Caco-2 (cell line): Measurements from ENCODE around the gene RUVBL1. TPM values are rescaled to one million over a fixed set of nuclear protein-coding genes. Genes with fewer than 3 reads are reported as not detected.

Source experiments
- BruUV-seq: library from RNA; stranded (reverse); fragments of 400-500 nt; replicated peaks from 2 replicates; lab custom pipeline; 2021; lab: Mats Ljungman, UMichigan
- CTCF ChIA-PET: fragments of 300-600 bp; sonication (Branson Sonifier 250); formaldehyde crosslinking; loops from one replicate; lab custom pipeline; 2022; ENCODE audit warnings: antibody characterized with exemption; lab: Charles Lee
- POLR2A ChIA-PET: fragments of 300-600 bp; sonication (Branson Sonifier 250); formaldehyde crosslinking; loops from one replicate; lab custom pipeline; 2022; ENCODE audit warnings: antibody characterized with exemption; lab: Charles Lee
- DNase-seq, 2 experiments: peaks; one replicate each; pipeline versions ENCODE4 v3.0.0 to v3.0.0-alpha.2; 2020 to 2022
- H3K27me3 ChIP-seq: replicated peaks from 2 replicates; pipeline ENCODE4 v1.6.0; 2011; ENCODE audit warnings: low read length; ENCODE audit not compliant: control insufficient read depth, insufficient read depth
- H3K36me3 ChIP-seq: 2 replicates; pipeline ENCODE4 v1.5.1; 2011; ENCODE audit warnings: low read length; ENCODE audit not compliant: control insufficient read depth, insufficient read depth
- H3K4me1 ChIP-seq: fragments of 250-450 bp; sonication (Bioruptor Pico); 2 replicates; pipeline ENCODE4 v1.5.1; 2020; ENCODE audit warnings: mild to moderate bottlenecking
- H3K4me3 ChIP-seq: 2 replicates; pipeline ENCODE4 v1.5.1; 2011; ENCODE audit warnings: low read depth, mild to moderate bottlenecking, control low read depth, low read length
- H3K9me3 ChIP-seq: fragments of 250-450 bp; sonication (Bioruptor Pico); 2 replicates; pipeline ENCODE4 v1.5.1; 2020; ENCODE audit warnings: mild to moderate bottlenecking, moderate library complexity
- H3K27ac Mint-ChIP-seq: one replicate; pipeline ENCODE4 v1.8.0; 2022; ENCODE audit warnings: mixed read lengths; ENCODE audit not compliant: unreplicated experiment
- H3K27me3 Mint-ChIP-seq: one replicate; pipeline ENCODE4 v1.8.0; 2022; ENCODE audit warnings: mixed read lengths; ENCODE audit not compliant: insufficient read depth, unreplicated experiment
- H3K36me3 Mint-ChIP-seq: one replicate; pipeline ENCODE4 v1.8.0; 2022; ENCODE audit warnings: mild to moderate bottlenecking, mixed read lengths; ENCODE audit not compliant: insufficient read depth, unreplicated experiment
- H3K4me1 Mint-ChIP-seq: one replicate; pipeline ENCODE4 v1.8.0; 2022; ENCODE audit warnings: low read depth, mixed read lengths; ENCODE audit not compliant: unreplicated experiment
- H3K4me3 Mint-ChIP-seq: one replicate; pipeline ENCODE4 v1.8.0; 2022; ENCODE audit warnings: mild to moderate bottlenecking, moderate library complexity, mixed read lengths; ENCODE audit not compliant: unreplicated experiment
- H3K9me3 Mint-ChIP-seq: one replicate; pipeline ENCODE4 v1.8.0; 2022; ENCODE audit warnings: mixed read lengths; ENCODE audit not compliant: unreplicated experiment
- intact Hi-C: fragments of 100-400 bp; cut with micrococcal nuclease; formaldehyde crosslinking; loops from one replicate; pipeline ENCODE4 v1.10.0; 2022; ENCODE audit not compliant: unreplicated experiment
- total RNA-seq: library from RNA; stranded (reverse); gene quantifications from 2 replicates; pipeline ENCODE4 v1.2.3, GENCODE V29; 2022
- TF ChIP-seq, protein P1 (sequence below), 2 experiments: fragments of 200-600 bp in 1 of 2; IDR thresholded peaks; 1 replicate in 1 of 2; 2 replicates in 1 of 2; pipeline versions ENCODE4 v1.5.1 to v1.8.0; 2011 to 2022; ENCODE audit warnings: antibody characterized with exemption in 1 of 2, control low read depth in 1 of 2, inconsistent platforms in 1 of 2, low read depth in 1 of 2, low read length in 1 of 2, mild to moderate bottlenecking in 1 of 2, moderate library complexity in 1 of 2; ENCODE audit not compliant: insufficient read depth in 1 of 2, severe bottlenecking in 1 of 2, unreplicated experiment in 1 of 2

The RUVBL1 gene
- total RNA-seq, 1 experiment from 2014 or later = 56.4 TPM

DNA sequence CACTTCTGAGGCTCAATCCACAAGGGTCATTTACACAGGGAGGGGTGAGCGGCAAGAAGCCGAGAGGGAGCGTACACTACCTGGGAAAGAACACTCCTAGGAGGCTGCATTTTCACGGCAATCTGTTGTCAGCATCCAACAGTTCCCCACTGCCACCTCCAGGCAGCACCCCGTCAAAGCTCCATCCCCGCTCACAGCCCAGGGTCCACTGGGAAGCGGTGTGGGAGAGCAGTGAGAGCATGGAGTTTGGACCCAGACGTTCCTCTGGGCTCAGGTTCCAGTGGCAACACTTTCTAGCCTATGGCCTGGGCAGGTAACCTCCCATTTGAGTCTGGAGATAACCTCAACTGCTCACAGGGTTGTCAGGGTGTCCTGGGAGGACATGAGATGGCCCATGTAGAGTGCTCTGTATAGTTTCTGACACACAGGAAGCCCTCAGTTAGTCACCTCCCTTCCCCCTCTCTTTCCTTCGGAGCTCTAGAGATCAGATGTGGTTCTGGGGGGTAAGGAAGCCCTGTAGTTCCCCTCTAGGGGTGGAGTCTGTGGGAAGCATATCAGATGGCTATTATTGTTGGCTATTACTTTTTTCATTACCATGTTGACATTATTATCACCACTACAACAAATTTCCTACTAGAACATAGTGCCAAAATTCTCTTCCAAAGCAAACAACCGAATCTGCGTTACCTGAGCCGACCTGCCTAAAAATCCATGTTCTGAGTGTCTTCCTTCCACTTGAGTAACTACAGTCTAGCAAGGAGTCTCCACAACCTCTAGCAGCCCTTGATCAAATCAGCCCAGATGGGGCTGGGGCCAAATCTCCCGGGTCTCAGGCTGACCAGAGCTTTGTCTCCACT lies 29.1 kb downstream of the RUVBL1 start:
- peaks cover 2% of the 10 kb centered on the region; the same call in 1 of the 2 replicates for H3K36me3 ChIP-seq
- intact Hi-C loops = loop anchor here (1.0 to 5.0 kb wide), 2 partner anchors 39 to 408 kb away; no protein-coding TSS in a partner anchor
- Mint-ChIP-seq H3K27me3 (no peaks in the 10 kb centered on the region), H3K36me3 (peaks cover 22% of the 10 kb centered on the region), H3K9me3 (no peaks in the 10 kb centered on the region), H3K4me1 (peaks cover 15% of the 10 kb centered on the region), H3K4me3 (no peak overlapping the region), H3K27ac (no peak overlapping the region)
- BruUV-seq = no TSS peak
- H3K27me3 ChIP-seq = no peaks in the 10 kb centered on the region
- ChIA-PET POLR2A (interaction anchor here (1.0 kb wide), 1 partner anchor 39 kb away, joined by 3 read pairs; no protein-coding TSS in a partner anchor), CTCF (interaction anchor here (1.0 to 2.4 kb wide), 5 partner anchors 8 to 403 kb away, joined by 3 to 12 read pairs (median 4); partner anchors contain the start of gene RUVBL1)
- no peaks in the 10 kb centered on the region for H3K9me3 ChIP-seq
- DNase-seq = no peak
- TF ChIP-seq, protein P1, sequence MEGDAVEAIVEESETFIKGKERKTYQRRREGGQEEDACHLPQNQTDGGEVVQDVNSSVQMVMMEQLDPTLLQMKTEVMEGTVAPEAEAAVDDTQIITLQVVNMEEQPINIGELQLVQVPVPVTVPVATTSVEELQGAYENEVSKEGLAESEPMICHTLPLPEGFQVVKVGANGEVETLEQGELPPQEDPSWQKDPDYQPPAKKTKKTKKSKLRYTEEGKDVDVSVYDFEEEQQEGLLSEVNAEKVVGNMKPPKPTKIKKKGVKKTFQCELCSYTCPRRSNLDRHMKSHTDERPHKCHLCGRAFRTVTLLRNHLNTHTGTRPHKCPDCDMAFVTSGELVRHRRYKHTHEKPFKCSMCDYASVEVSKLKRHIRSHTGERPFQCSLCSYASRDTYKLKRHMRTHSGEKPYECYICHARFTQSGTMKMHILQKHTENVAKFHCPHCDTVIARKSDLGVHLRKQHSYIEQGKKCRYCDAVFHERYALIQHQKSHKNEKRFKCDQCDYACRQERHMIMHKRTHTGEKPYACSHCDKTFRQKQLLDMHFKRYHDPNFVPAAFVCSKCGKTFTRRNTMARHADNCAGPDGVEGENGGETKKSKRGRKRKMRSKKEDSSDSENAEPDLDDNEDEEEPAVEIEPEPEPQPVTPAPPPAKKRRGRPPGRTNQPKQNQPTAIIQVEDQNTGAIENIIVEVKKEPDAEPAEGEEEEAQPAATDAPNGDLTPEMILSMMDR (IDR thresholded peaks at IDR 0.05; ENCODE audit: insufficient read depth in 1 of 2, low read depth in 1 of 2, low read length in 1 of 2, severe bottlenecking in 1 of 2, unreplicated experiment in 1 of 2) = no peak
- no peak overlapping the region for H3K4me3 ChIP-seq
- H3K4me1 ChIP-seq = peaks cover 18% of the 10 kb centered on the region; the same call in 1 of the 2 replicates

DNA sequence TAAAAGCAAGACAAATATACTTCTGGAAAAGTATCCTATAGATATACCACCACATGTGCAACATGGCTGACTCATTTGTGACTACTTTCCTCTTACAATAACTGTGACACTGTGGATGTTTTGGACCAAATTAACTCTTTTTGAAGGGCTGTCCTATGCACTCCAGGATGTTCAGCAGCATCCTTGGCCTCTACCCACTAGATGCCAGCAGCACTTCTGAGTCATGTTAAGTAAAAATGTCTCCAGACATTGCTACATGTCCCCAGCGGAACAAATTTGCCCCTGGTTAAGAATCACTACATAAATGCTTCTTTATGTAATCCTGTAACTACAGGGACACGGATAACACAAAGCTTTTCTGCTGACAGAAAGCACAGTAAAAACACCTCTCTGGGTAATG lies 32.0 kb downstream of the RUVBL1 start:
- Mint-ChIP-seq H3K27ac (no peak overlapping the region), H3K36me3 (peaks cover 24% of the 10 kb centered on the region), H3K4me1 (no peaks in the 10 kb centered on the region), H3K9me3 (no peaks in the 10 kb centered on the region), H3K4me3 (no peak overlapping the region), H3K27me3 (no peaks in the 10 kb centered on the region)
- no peak for DNase-seq
- Histone ChIP-seq H3K4me3 (no peak overlapping the region), H3K27me3 (no peaks in the 10 kb centered on the region), H3K9me3 (no peaks in the 10 kb centered on the region), H3K4me1 (no peaks in the 10 kb centered on the region), H3K36me3 (no peaks in the 10 kb centered on the region)
- POLR2A ChIA-PET = no interaction called here
- intact Hi-C loops = no loop called here
- CTCF ChIA-PET = interaction anchor here (1.0 kb wide), 1 partner anchor 42 kb away, joined by 4 read pairs; no protein-coding TSS in a partner anchor
- TF ChIP-seq, protein P1 (IDR thresholded peaks at IDR 0.05; ENCODE audit: insufficient read depth in 1 of 2, low read depth in 1 of 2, low read length in 1 of 2, severe bottlenecking in 1 of 2, unreplicated experiment in 1 of 2) = no peak
- BruUV-seq = no TSS peak

GRCh38 chr3:128089135-128089534 lies 34.5 kb downstream of the RUVBL1 start:
- Mint-ChIP-seq H3K27me3 (no peaks in the 10 kb centered on the region), H3K4me3 (no peak overlapping the region), H3K4me1 (no peaks in the 10 kb centered on the region), H3K27ac (no peak overlapping the region), H3K9me3 (no peaks in the 10 kb centered on the region), H3K36me3 (peaks cover 21% of the 10 kb centered on the region)
- no peaks in the 10 kb centered on the region for H3K36me3 ChIP-seq
- ChIA-PET POLR2A (no interaction called here), CTCF (interaction anchor here (0.6 kb wide), 1 partner anchor 82 kb away, joined by 3 read pairs; no protein-coding TSS in a partner anchor)
- H3K4me1 ChIP-seq = no peaks in the 10 kb centered on the region
- no peaks in the 10 kb centered on the region for H3K27me3 ChIP-seq
- H3K9me3 ChIP-seq = no peaks in the 10 kb centered on the region
- TF ChIP-seq, protein P1 (IDR thresholded peaks at IDR 0.05; ENCODE audit: insufficient read depth in 1 of 2, low read depth in 1 of 2, low read length in 1 of 2, severe bottlenecking in 1 of 2, unreplicated experiment in 1 of 2) = no peak
- DNase-seq = no peak
- no peak overlapping the region for H3K4me3 ChIP-seq
- no TSS peak for BruUV-seq
- intact Hi-C loops = no loop called here
